NCI-H510A (cell line): Measurements from ENCODE around the gene TSPAN5.
"Not testable (repeated sequence)": the region's sequence is repeated elsewhere in the genome, so short reads cannot be mapped to it uniquely, and the experiment has no call there.

ENCODE experiments used
- DNase-seq: peaks from one replicate; lab custom pipeline; 2025; lab: John Stamatoyannopoulos, UW

TSPAN5 gene

GRCh38 chr4:98461121-98461865, 197.1 kb downstream of the TSPAN5 start:
- DNase-seq, result not testable (repeated sequence)

- DNase-seq, result not testable (repeated sequence)
These were observed 201.0 kb downstream of the TSPAN5 start for GRCh38 chr4:98457422-98457821.

GRCh38 chr4:98452091-98452490, 206.3 kb downstream of the TSPAN5 start:
- DNase-seq, result no peak

- no peak for DNase-seq
These were observed 209.5 kb downstream of the TSPAN5 start for GRCh38 chr4:98448908-98449307.

- DNase-seq, result no peak
These were observed 210.8 kb downstream of the TSPAN5 start for GRCh38 chr4:98447648-98448047.

GRCh38 chr4:98446499-98447375, 211.7 kb downstream of the TSPAN5 start:
- no peak for DNase-seq

GRCh38 chr4:98444371-98444770, 214.0 kb downstream of the TSPAN5 start:
- DNase-seq, result no peak

GRCh38 chr4:98434816-98435215, 223.6 kb downstream of the TSPAN5 start:
- no peak for DNase-seq

GRCh38 chr4:98433691-98434090, 224.7 kb downstream of the TSPAN5 start:
- no peak for DNase-seq

GRCh38 chr4:98430708-98431403, 227.6 kb downstream of the TSPAN5 start:
- no peak for DNase-seq

- no peak for DNase-seq
These were observed 235.4 kb downstream of the TSPAN5 start for GRCh38 chr4:98423009-98423408.

GRCh38 chr4:98421111-98421510, 237.3 kb downstream of the TSPAN5 start:
- no peak for DNase-seq
